GM19463 (cell line): ENCODE results near the gene DNALI1.
"Not testable (repeated sequence)": the region's sequence is repeated elsewhere in the genome, so short reads cannot be mapped to it uniquely, and the experiment has no call there.

Experiments used
- ATAC-seq: cut with Tn5 transposase; IDR thresholded peaks from one replicate; pipeline ENCODE4 v1.9.1; 2021; ENCODE audit warnings: mild to moderate bottlenecking, moderate library complexity; ENCODE audit not compliant: unreplicated experiment

DNALI1 gene

DNA sequence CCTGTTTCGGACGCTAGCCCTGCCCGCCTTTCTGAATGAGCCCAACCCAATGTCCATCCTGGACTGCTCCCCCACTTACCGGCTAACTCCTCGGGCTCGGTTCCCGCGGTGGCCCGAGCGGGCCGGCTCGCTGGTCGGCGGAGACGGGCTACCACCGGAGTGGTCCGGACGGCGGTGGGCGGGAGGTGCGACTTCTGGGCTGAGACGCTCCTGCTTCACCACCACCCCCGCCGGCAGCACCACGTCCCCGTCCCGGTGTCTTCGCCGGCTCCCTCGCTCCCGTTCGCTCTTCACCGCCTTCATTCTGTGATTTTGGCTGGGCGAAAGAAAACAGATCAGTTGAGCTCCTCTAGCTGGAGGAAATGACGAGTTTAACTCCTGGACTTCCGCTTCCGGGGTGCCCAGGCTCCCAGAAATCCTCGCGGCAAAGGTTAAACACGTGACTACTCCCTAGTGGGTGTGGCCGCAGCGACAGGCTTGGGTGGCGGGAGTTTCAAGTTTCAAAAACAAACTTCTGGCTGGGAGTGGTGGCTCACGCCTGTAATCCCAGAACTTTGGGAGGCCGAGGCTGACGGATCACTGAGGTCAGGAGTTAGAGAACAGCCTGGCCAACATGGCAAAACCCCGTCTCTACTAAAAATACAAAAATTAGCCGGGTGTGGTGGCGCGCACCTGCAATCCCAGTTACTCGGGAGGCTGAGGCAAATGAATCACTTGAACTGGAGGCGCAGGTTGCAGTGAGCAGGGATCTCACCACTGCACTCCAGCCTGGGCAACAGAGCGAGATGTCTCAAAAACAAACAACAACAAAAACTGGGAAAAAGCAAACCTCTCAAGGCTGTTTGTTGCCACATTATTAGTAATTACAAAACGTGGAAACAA lies 2.6 kb upstream of the DNALI1 start, which contains the start of gene SNIP1:
Gene SNIP1 (minus strand): TSS at position 367 of the 882 bp plus-strand sequence. CDS start 64 bp downstream, at position 303.
- ATAC-seq: peak; percentile 71

GRCh38 chr1:37557402-37557801 lies 662 bp downstream of the DNALI1 start:
- ATAC-seq: no peak

DNA sequence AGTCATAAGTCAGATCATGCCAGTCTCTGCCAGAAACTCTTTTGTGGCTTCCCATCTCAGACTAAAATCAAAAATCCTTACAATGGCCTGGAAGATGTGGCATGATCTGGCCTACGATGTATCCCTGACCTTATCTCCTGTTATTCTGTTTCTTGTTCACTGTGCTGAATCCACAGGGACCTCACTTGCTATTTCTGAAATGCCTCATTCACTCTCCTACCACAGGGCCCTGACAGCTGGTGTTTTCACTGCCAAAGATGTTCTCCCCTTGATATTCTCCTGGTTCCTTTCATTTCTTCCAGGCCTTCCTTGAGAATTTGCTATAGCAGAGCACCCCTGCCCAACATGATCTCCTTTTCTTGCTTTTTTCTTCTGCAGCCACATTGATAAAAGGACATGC lies 1.7 kb downstream of the DNALI1 start:
- ATAC-seq: no peak

DNA sequence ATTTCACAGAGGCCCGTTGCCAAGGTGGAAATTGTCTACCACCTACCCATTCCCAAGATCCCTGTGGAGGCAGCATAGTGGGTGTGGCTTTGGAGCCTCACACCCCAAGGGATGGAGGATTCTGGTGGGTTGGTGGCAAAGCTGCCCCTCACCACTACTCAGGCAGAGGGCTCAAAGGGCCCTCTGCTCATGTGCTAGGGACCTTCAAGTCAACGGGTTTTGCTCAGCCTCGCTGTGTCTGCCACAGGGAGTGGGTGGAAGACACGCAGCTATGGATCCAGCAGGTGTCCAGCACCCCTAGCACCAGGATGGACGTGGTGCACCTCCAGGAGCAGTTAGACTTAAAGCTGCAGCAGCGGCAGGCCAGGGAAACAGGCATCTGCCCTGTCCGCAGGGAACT lies 2.3 kb downstream of the DNALI1 start:
- ATAC-seq: no peak

DNA sequence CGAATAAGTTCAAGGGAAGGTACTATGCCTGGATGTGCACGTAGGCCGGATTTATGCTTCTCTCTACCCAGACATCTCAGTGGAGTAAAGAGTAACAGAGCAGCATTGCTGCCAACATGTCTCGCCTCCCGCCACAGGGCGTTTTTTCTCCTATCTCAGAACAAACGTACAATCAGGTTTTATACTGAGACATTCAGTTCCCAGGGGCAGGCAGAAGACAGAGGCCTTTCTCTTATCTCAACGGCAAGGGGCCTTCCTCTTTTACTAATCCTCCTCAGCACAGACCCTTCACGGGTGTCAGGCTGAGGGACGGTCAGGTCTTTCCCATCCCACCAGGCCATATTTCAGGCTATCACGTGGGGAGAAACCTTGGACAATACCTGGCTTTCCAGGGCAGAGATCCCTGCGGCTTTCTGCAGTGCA lies 3.2 kb downstream of the DNALI1 start:
- ATAC-seq: not testable (repeated sequence)

DNA sequence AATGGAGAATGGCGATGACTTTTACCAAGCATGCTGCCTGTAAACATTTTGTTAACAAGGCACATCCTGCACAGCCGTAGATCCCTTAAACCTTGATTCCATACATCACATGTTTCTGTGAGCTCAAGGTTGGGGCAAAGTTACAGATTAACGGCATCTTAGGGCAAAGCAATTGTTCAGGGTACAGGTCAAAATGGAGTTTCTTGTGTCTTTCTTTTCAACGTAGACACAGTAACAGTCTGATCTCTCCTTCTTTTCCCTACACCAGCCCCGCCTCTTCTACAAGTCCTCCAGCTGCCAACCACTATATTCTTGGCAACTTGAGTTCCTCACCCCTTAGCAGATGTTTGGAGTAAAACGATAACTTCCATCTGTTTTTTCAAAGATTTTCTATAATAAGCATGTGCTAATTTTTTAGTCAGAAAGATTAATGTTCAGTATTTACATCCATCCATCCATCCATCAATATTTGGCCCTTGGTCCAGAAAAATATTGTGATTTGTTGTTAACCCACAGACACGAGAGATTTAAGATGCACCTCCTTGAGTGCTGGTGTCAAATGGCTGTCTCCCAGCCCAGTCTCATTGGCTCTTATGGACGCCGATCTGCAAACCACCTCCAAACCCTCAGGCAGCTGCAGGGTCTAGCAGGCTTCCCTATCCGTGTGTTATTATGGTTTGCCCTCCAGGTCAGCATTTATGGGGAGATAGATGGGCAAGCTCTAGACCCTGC lies 3.8 kb downstream of the DNALI1 start:
- no peak for ATAC-seq

- ATAC-seq: no peak
Measured at GRCh38 chr1:37561133-37562132, 4.7 kb downstream of the DNALI1 start.

- ATAC-seq: no peak
Measured at GRCh38 chr1:37562984-37563383, 6.2 kb downstream of the DNALI1 start.

- no peak for ATAC-seq
Measured at GRCh38 chr1:37564892-37565291, 8.2 kb downstream of the DNALI1 start.

DNA sequence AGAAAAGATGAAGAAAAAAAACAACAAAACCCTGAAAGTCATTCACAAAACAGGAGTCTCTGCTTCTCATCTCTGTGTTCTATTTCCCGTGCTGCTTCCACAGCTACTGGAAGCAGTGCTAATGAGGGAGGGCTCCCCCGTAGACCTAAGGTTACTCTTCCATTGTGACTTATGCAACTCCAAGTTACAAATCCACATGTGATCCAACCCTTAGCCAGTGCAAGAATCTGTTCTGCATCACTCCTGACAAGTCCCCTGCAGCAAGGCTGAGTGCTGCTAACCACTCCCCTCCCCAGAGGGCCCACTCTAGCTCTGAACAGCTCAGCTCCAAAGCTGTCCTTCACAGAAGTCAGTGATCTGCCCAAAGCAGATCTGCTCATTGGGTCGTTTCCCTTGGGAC lies 10.3 kb downstream of the DNALI1 start:
- no peak for ATAC-seq

DNA sequence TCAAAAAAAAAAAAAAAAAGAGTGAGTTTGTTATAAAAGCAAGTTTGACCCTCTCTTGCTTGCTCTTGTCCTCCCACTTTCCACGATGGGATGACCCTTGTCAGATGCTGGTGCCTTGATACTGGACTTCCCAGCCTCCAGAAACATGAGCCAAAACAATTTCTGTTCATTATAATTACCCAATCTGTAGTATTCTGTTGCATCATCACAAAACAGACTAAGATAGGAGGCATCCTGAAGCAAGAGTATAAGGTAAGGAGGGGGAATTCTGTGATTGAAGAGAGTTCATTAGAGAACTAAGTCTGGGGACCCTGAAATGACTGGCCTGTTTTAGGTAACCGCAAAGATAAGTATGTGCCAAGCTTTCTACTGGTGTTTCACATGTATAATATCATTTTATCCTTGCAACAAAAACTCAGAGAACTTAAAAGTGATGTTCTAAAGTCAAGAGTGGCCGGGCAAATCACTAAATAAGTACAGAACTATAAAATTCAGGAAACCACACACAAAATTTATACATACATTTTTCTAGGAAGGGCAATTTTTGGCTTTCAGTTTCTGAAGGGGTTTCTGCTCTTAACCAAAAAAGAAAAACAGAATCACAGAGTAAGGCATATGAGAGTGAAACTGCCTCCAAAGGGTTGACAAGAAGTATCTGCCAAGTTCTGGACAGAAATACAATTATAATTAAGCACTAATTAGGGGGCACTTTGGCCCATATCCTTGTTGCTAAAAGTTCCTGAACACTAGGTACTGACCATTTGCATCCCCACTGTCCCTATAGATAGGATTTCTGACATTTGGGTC lies 14.0 kb downstream of the DNALI1 start:
- no peak for ATAC-seq

GRCh38 chr1:37574834-37575480 lies 18.2 kb downstream of the DNALI1 start:
- no peak for ATAC-seq

GRCh38 chr1:37575692-37576091 lies 19.0 kb downstream of the DNALI1 start:
- no peak for ATAC-seq

DNA sequence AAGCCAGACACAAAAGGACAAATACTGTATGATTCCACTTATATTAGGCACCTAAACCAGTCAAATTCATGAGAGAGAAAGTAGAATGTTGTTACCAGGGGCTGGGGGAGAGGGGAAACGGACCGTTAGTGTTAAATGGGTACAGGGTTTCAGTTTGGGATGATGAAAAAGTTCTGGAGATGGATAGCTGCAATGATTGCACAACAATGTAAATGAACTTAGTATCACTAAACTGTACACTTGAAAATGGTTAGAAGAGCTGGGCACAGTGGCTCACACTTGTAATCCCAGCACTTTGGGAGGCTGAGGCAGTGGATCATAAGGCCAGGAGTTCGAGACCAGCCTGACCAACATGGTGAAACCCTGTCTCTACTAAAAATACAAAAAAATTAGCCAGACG lies 27.8 kb downstream of the DNALI1 start:
- not testable (repeated sequence) for ATAC-seq

DNA sequence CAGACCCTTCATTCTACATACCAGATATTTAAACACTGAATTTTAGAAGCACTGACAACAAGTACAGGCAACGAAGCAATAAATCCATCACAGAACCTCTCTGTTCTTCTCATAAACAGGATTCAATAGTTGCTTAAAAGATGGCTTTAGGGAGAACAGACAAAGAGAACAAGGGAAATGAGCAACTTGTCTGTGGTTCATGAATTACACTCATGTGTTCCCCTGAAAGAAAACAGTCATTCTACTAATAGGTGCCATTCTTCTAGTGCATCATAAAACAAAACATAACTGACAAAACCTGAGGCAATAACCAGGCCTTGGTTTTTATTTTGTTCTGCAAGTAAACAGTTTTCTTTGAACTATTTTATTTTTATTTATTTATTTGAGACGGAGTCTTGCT lies 32.2 kb downstream of the DNALI1 start:
- ATAC-seq: no peak

DNA sequence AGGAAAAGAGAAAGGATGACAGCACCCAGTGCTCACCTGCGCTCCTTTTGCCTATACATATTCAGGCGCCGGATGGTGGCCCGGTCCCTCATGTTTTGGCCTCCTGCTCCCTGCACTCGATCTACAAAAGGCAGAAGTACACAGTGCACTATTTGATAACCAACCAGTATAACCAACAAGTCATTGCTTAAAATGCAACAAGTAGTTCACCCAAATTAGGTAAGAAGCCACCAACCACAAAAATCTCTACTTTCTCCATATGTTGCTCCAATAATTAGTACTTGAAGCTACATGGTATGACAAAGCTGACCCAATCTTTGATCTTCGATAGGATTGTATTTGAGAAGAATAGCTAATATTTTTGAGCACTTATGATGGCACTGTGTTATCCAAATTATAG lies 37.0 kb downstream of the DNALI1 start:
- no peak for ATAC-seq

DNA sequence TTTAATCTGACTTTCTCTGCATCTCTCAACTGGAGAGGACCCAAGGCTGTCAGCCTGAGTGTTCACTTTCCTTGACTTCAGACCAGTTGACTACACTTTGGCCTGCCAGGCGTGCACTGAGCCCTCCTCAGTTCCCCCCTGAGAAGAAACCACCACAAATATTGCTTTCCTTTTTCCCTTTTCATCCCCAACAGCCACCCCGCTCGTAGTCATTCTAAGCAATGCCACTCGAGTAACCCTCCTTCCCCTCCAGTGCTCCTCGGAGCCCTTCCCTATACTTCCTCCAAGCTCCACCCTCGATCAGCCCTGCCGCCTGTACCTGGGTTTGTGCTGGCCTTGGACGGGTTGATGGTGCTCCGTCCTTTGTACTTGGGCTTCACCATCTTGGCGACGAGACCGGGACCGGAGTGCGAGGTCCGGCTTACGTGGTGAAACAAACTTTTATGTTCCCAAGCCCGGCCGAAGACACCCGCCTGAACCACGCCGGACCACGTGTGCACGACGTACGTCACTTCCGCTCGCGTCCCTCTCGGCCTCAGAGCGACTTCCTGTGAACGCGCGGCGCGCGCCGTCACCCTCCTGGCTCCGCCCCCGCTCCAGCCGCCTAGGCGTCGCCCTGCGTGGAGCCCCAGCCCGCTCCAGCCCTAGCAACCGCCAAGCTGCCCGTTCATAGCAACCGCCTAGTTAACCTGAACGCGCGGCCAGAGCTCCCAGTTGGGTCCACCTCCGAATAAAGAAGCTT lies 38.9 kb downstream of the DNALI1 start, which contains the start of gene GNL2:
Gene GNL2 (minus strand): TSS at position 498 of the 742 bp plus-strand sequence. CDS start 115 bp downstream, at position 383.
- peak; percentile 100 for ATAC-seq

DNA sequence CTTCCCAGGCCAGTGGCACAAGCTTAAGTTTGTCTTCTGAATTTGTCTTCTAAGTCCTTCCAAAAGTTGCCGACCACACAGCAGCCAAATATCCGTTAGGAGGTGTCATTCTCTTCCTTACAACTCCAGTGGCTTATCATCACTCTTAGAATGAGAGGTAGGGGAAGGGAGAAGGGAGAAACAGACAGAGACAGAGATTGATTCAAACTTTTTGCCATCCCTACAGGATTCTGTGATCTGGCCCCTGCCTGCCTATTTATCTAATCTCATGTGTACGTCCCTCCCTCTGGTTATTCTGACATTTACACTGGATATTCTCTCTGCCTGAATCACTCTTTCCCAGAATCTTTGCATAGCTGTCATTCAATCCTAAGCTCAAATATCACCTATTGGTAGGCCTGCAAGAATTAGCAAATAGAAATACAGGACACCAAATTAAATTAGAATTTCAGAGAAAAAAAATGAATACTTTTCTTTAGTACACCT lies 39.5 kb downstream of the DNALI1 start:
- ATAC-seq: no peak
